ENCODE data around the gene XPNPEP2.

The XPNPEP2 gene

GRCh38 chrX:129780441-129781105 lies 41.8 kb downstream of the XPNPEP2 start:
- no peak for DNase-seq (ENCODE audit: low spot score)

- no peak for DNase-seq (ENCODE audit: low spot score)
Measured at GRCh38 chrX:129781134-129781672, 42.4 kb downstream of the XPNPEP2 start.

GRCh38 chrX:129781680-129782495 lies 43.1 kb downstream of the XPNPEP2 start:
- no peak for DNase-seq (ENCODE audit: low spot score)

- DNase-seq (ENCODE audit: low spot score), result no peak
Measured at GRCh38 chrX:129782706-129783105, 43.9 kb downstream of the XPNPEP2 start.

- no peak for DNase-seq (ENCODE audit: low spot score)
Measured at GRCh38 chrX:129783291-129783713, 44.5 kb downstream of the XPNPEP2 start.

- DNase-seq (ENCODE audit: low spot score), result no peak
Measured at GRCh38 chrX:129784371-129784770, 45.6 kb downstream of the XPNPEP2 start.

GRCh38 chrX:129785160-129785947 lies 46.6 kb downstream of the XPNPEP2 start:
- no peak for DNase-seq (ENCODE audit: low spot score)

GRCh38 chrX:129786210-129786651 lies 47.5 kb downstream of the XPNPEP2 start:
- DNase-seq (ENCODE audit: low spot score), result no peak

- DNase-seq (ENCODE audit: low spot score), result no peak
Measured at GRCh38 chrX:129787336-129788055, 48.7 kb downstream of the XPNPEP2 start.

GRCh38 chrX:129788527-129788926 lies 49.7 kb downstream of the XPNPEP2 start:
- DNase-seq (ENCODE audit: low spot score), result no peak

- no peak for DNase-seq (ENCODE audit: low spot score)
Measured at GRCh38 chrX:129790146-129790545, 51.4 kb downstream of the XPNPEP2 start.

- no peak for DNase-seq (ENCODE audit: low spot score)
Measured at GRCh38 chrX:129790808-129791207, 52.0 kb downstream of the XPNPEP2 start.

GRCh38 chrX:129791336-129791735 lies 52.6 kb downstream of the XPNPEP2 start:
- no peak for DNase-seq (ENCODE audit: low spot score)

GRCh38 chrX:129791961-129792570 lies 53.3 kb downstream of the XPNPEP2 start:
- no peak for DNase-seq (ENCODE audit: low spot score)

GRCh38 chrX:129792586-129793291 lies 54.0 kb downstream of the XPNPEP2 start:
- no peak for DNase-seq (ENCODE audit: low spot score)

GRCh38 chrX:129793604-129794191 lies 54.9 kb downstream of the XPNPEP2 start:
- DNase-seq (ENCODE audit: low spot score), result no peak

- no peak for DNase-seq (ENCODE audit: low spot score)
Measured at GRCh38 chrX:129795584-129795983, 56.8 kb downstream of the XPNPEP2 start.

GRCh38 chrX:129797251-129797906 lies 58.6 kb downstream of the XPNPEP2 start:
- no peak for DNase-seq (ENCODE audit: low spot score)

- no peak for DNase-seq (ENCODE audit: low spot score)
Measured at GRCh38 chrX:129798456-129798855, 59.7 kb downstream of the XPNPEP2 start.

GRCh38 chrX:129798888-129799287 lies 60.1 kb downstream of the XPNPEP2 start:
- DNase-seq (ENCODE audit: low spot score), result no peak

All from kidney capillary endothelial cell (primary cell).